Measurements from ENCODE around the gene TEKTIP1.

- TF ChIP-seq POLR2AphosphoS5 (IDR thresholded peaks at IDR 0.05; ENCODE audit: low read depth, low read length) (no peak), SIN3A (IDR thresholded peaks at IDR 0.05; ENCODE audit: borderline replicate concordance, insufficient read depth, low read length) (no peak), REST (IDR thresholded peaks at IDR 0.05; ENCODE audit: insufficient read depth in 1 of 2, low read depth in 2 of 2, low read length in 2 of 2) (no peak)
Measured at GRCh38 chr19:3577723-3578344, 38.9 kb downstream of the TEKTIP1 start.

Data from PFSK-1 (cell line).